ENCODE data around the gene GALP. TPM values are rescaled to one million over a fixed set of nuclear protein-coding genes. Genes with fewer than 3 reads are reported as not detected.
A peak's percentile ranks its signal among the peaks of the same experiment; 100 is the strongest.
"Not testable (repeated sequence)": the region's sequence is repeated elsewhere in the genome, so short reads cannot be mapped to it uniquely, and the experiment has no call there.

The GALP gene
- total RNA-seq, 1 donor from 2014 or later = not detected

GRCh38 chr19:56146904-56147303, 28.9 kb upstream of the GALP start:
- DNase-seq (no peak), ATAC-seq (no peak)
- intact Hi-C loops (cut with micrococcal nuclease) = no loop called here

DNA sequence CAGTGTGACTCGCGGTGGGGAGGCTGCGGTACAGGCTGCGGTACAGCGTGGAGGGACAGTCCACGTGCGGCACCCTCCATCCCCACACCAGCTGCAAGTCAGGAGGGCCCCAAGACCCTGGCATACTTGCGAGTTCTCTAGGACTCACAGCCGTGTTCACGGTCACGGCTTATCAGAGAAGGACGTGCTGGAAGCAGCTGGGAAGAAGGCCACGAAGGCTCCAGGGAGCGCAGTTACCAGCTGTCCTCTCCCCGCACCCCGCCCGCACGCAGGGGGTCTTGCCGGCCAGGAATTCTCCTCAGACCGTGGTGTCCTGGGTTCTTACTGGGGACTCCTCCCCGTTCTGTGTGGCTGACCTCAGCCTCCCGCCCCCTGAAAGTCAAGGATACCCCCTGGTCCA, 28.5 kb upstream of the GALP start:
- intact Hi-C loops (cut with micrococcal nuclease) = no loop called here
- DNase-seq = no peak
- ATAC-seq = no peak

GRCh38 chr19:56148096-56148495, 27.7 kb upstream of the GALP start:
- intact Hi-C loops (cut with micrococcal nuclease) = no loop called here
- ATAC-seq = no peak
- no peak for DNase-seq

GRCh38 chr19:56148955-56149655, 26.7 kb upstream of the GALP start:
- DNase-seq; intact Hi-C loops (cut with micrococcal nuclease); ATAC-seq: not testable (repeated sequence)

GRCh38 chr19:56149656-56150038, 26.2 kb upstream of the GALP start:
- intact Hi-C loops (cut with micrococcal nuclease) = loop anchor here (10.0 kb wide), 1 partner anchor 65 kb away; no protein-coding TSS in a partner anchor
- ATAC-seq (no peak), DNase-seq (no peak)

DNA sequence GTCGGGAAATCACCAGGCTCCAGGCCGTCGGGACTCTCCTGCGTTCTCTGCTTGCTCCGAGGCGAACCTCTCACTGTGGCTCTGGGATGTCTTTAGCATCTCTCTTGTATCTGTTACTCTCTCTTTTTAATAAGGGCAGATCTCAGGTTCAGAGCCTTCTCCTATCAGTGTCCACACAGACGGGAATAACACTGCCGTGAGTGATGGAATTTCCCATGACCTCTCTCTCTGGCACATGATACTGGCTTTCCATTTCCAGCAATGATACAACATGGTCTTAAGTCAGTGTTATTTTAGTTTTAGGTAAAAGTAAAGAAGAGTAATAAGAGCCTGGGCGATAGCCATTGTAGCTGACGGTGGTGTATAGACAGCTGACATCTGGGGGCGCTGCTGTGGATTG, 25.4 kb upstream of the GALP start:
- ATAC-seq = peak; percentile 76

DNA sequence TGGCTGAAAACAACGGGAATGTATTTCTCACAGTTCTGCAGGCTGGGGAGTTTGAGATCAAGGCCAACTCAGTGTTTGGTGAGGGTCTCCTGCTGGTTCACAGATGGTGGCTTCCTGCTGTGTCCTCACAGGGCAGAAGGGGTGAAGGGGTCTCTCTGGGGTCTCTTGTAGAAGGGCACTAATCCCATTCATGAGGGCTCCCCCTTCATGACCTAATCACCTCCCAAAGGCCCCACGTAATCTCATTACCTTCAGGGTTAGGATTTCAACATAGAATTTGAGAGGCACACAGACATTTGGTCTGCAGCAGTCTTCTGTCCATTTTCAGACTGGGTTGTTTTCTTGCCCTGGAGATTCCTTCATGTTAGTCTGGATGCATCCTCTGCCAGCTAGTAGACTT, 23.2 kb upstream of the GALP start:
- ATAC-seq = no peak
- no peak for DNase-seq
- intact Hi-C loops (cut with micrococcal nuclease) = loop anchor here (10.0 kb wide), 1 partner anchor 68 kb away; no protein-coding TSS in a partner anchor

More for the DNA sequence above, 25.4 kb upstream of the GALP start:
- DNase-seq = no peak
- intact Hi-C loops (cut with micrococcal nuclease) = loop anchor here (10.0 kb wide), 1 partner anchor 66 kb away; no protein-coding TSS in a partner anchor

DNA sequence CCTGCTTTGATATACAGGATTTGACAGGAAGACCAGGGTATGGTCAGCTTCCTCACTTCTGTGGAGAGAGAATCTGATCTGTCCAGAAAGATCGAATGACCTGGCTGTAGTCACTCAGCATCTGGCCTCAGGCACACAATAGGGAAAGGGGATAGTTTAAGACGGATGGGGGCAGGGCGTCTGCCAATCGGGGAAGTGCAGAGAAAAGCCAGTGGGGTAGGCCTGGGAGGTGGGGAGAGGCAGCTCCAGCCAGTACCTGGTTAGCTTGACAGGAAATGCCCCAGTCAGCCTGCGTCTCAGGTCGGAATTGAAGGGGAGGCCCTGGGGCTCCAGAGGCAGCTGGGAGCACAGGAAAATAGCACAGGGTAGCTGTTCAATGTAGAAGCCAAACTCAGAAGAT, 22.3 kb upstream of the GALP start:
- DNase-seq (no peak), ATAC-seq (no peak)
- intact Hi-C loops (cut with micrococcal nuclease) = loop anchor here (10.0 kb wide), 1 partner anchor 69 kb away; no protein-coding TSS in a partner anchor

GRCh38 chr19:56155124-56155687, 20.6 kb upstream of the GALP start:
- intact Hi-C loops (cut with micrococcal nuclease) = loop anchor here (10.0 kb wide), 1 partner anchor 70 kb away; no protein-coding TSS in a partner anchor
- peak; percentile 30 for ATAC-seq
- DNase-seq = peak; percentile 43

- DNase-seq (peak; percentile 51), ATAC-seq (peak; percentile 49)
- intact Hi-C loops (cut with micrococcal nuclease) = loop anchor here (10.0 kb wide), 1 partner anchor 72 kb away; no protein-coding TSS in a partner anchor
Measured at GRCh38 chr19:56156768-56157167, 19.0 kb upstream of the GALP start.

- intact Hi-C loops (cut with micrococcal nuclease) = loop anchor here (10.0 kb wide), 1 partner anchor 73 kb away; no protein-coding TSS in a partner anchor
- ATAC-seq (no peak), DNase-seq (no peak)
Measured at GRCh38 chr19:56158170-56158757, 17.5 kb upstream of the GALP start.

- DNase-seq (no peak), ATAC-seq (no peak)
- intact Hi-C loops (cut with micrococcal nuclease) = loop anchor here (10.0 kb wide), 1 partner anchor 74 kb away; no protein-coding TSS in a partner anchor
Measured at GRCh38 chr19:56159009-56159559, 16.7 kb upstream of the GALP start.

DNA sequence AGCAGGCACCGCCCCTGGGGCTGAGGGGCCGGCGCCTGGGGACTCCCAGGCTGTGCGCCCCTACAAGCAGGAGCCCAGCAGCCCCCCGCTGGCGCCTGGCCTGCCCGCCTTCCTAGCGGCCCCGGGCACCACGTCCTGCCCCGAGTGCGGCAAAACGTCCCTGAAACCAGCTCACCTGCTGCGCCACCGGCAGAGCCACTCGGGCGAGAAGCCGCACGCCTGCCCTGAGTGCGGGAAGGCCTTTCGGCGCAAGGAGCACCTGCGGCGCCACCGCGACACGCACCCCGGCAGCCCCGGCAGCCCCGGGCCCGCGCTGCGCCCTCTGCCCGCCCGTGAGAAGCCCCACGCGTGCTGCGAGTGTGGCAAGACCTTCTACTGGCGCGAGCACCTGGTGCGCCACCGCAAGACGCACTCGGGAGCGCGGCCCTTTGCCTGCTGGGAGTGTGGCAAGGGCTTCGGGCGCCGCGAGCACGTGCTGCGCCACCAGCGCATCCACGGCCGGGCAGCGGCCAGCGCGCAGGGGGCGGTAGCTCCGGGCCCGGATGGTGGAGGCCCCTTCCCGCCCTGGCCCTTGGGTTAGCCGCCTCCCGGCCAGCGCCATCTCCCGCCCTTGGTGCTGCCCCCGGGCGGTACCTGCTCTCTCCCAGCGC, 16.1 kb upstream of the GALP start:
- DNase-seq (no peak), ATAC-seq (no peak)
- intact Hi-C loops (cut with micrococcal nuclease) = loop anchor here (10.0 kb wide), 1 partner anchor 75 kb away; no protein-coding TSS in a partner anchor

- DNase-seq (no peak), ATAC-seq (no peak)
- intact Hi-C loops (cut with micrococcal nuclease) = no loop called here
Measured at GRCh38 chr19:56161534-56161933, 14.3 kb upstream of the GALP start.

- intact Hi-C loops (cut with micrococcal nuclease) = no loop called here
- no peak for ATAC-seq
- no peak for DNase-seq
Measured at GRCh38 chr19:56162258-56162657, 13.6 kb upstream of the GALP start.

DNA sequence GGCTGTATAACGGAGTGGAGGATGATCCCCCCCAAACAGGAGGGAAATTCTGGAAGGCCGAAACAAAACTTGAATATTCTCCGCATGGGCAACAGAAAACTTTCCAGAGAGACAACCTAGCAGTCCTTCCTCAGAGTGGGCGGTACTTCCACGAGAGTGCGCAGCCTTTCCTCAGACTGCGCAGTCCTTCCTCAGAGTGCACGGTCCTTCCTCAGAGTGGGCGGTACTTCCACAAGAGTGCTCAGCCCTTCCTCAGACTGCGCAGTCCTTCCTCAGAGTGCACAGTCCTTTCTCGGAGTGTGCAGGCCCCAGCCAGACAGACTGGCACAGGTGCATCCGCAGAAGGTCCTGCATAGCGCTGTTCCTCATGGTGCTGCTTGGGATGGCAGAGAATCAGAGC, 12.7 kb upstream of the GALP start:
- DNase-seq (no peak), ATAC-seq (no peak)
- intact Hi-C loops (cut with micrococcal nuclease) = no loop called here

DNA sequence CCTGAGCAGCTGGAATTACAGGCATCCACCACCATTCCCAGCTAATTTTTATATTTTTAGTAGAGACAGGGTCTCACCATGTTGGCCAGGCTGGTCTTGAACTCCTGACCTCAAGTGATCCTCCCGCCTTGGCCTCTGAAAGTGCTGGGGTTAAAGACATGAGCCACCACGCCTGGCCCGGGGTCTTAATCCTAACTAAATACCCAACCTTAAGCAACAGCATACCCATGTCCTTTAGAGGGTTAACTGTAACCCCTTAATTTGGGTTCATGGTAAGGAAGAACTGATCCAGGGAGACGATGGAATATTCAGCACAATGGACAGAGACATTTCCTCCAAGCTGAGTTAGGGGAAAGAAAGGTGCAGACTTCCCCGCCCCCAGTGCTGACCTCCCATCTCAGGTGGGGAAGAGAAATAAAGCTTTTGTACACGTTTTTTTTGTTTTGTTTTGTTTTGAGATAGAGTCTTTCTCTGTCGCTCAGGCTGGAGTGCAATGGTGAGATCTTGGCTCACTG, 8.7 kb upstream of the GALP start:
- no peak for ATAC-seq
- intact Hi-C loops (cut with micrococcal nuclease) = no loop called here
- no peak for DNase-seq

GRCh38 chr19:56170261-56170660, 5.5 kb upstream of the GALP start:
- ATAC-seq = peak; percentile 38
- intact Hi-C loops (cut with micrococcal nuclease) = loop anchor here (5.0 kb wide), 1 partner anchor 93 kb away; no protein-coding TSS in a partner anchor
- DNase-seq = no peak

DNA sequence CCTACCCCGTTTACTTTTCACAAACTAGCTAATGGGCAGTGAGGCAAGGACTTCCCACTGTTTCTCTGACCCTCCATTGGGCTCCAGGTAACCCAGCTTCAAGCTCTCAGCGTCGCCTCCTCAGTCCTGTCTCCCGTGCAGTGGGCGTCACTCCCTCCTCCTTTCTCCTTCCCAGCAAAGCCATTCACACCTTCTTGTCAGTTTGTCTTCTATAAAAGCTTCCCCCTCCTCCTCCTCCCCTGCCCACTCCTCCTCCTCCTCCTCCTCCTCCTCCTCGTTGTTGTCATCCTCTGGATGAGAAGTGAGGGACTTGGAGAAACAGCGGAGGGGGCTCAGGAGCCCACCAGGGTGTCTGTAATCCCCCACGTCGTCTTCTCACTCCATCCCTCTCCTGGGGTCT, 1.7 kb upstream of the GALP start:
- DNase-seq (no peak), ATAC-seq (no peak)
- intact Hi-C loops (cut with micrococcal nuclease) = loop anchor here (5.0 kb wide), 1 partner anchor 97 kb away; no protein-coding TSS in a partner anchor
